Activated B cell treated with CpG ODN at 0.5 μM for 24 hours (primary cell): ENCODE measurements around the gene NUP50. TPM values are rescaled to one million over a fixed set of nuclear protein-coding genes. Genes with fewer than 3 reads are reported as not detected.

ENCODE experiments used
- ATAC-seq: fragments of 200-7000 bp; cut with Tn5 transposase; one replicate; pipeline ENCODE4 v1.10.0; 2021; ENCODE audit warnings: low read depth, mild to moderate bottlenecking, moderate library complexity
- CTCF ChIA-PET: fragments of 350-600 bp; sonication (Branson Sonifier 250); formaldehyde crosslinking; loops from one replicate; lab custom pipeline; 2021; ENCODE audit warnings: antibody characterized with exemption; lab: Charles Lee
- POLR2A ChIA-PET: fragments of 350-600 bp; sonication (Branson Sonifier 250); formaldehyde crosslinking; loops from one replicate; lab custom pipeline; 2021; ENCODE audit warnings: antibody characterized with exemption; lab: Charles Lee
- DNase-seq: peaks from one replicate; pipeline ENCODE4 v3.0.0; 2022
- H3K27ac Mint-ChIP-seq: one replicate; pipeline ENCODE4 v1.8.0; 2020; ENCODE audit warnings: mixed read lengths
- H3K27me3 Mint-ChIP-seq: one replicate; pipeline ENCODE4 v1.8.0; 2021; ENCODE audit warnings: mixed read lengths
- H3K36me3 Mint-ChIP-seq: one replicate; pipeline ENCODE4 v1.8.0; 2021; ENCODE audit warnings: low read depth, mixed read lengths
- H3K4me1 Mint-ChIP-seq: one replicate; pipeline ENCODE4 v1.8.0; 2021; ENCODE audit warnings: mixed read lengths
- H3K4me3 Mint-ChIP-seq: one replicate; pipeline ENCODE4 v1.8.0; 2020; ENCODE audit warnings: mild to moderate bottlenecking, mixed read lengths
- H3K9me3 Mint-ChIP-seq: one replicate; pipeline ENCODE4 v1.8.0; 2020; ENCODE audit warnings: mixed read lengths
- intact Hi-C: fragments of 100-400 bp; cut with micrococcal nuclease; formaldehyde crosslinking; loops from one replicate; pipeline ENCODE4 v1.15.1; 2024
- total RNA-seq: library from RNA; stranded (reverse); gene quantifications from 2 replicates; pipeline ENCODE4 v1.2.3, GENCODE V29; 2022
- TF ChIP-seq, protein P1 (sequence below): fragments of 200-600 bp; IDR thresholded peaks from one replicate; pipeline ENCODE4 v1.8.0; 2022; ENCODE audit warnings: antibody characterized with exemption, mild to moderate bottlenecking

Gene NUP50
- total RNA-seq, 1 donor from 2014 or later: 112 TPM

DNA sequence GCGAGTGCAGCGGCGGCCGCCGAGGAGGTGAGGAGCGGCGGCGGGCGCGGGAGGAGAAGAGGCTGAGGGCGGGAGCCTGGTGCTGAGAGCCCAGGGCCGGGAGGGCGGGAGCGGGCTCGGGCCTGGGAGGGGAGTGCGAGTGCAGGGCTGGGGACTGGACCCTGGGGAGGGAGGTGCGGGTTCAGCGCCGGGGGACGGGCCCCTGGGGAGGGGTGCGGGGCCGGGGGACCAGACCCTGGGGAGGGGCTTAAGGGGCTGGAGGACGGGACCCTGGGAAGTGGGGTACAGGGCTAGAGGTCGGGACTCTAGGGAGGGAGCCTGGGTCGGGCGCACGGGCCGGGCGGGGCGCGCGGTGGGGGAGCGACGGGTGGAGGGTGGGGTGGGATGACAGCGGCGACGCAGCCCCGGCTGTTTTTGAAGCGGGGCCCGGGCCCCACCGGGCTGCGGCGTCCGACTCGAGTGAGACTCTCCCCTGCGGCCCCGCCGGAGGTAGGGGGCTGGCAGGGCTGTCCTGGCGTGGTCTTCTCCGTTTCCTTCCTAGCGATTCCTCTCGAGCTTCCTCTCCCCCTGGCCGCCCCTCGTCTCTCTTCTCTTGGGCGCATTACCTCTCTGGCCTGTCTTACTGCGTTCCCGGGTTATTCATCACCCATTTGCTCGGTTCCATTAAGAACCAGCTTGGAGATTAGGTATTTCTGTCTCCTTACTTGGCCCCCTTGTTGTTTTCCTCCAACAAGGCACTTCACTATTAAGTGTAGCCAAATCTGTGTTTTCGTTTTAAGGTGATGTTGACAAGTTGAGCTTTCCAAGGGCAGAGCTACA lies 754 bp downstream of the NUP50 start:
- TF ChIP-seq, protein P1, sequence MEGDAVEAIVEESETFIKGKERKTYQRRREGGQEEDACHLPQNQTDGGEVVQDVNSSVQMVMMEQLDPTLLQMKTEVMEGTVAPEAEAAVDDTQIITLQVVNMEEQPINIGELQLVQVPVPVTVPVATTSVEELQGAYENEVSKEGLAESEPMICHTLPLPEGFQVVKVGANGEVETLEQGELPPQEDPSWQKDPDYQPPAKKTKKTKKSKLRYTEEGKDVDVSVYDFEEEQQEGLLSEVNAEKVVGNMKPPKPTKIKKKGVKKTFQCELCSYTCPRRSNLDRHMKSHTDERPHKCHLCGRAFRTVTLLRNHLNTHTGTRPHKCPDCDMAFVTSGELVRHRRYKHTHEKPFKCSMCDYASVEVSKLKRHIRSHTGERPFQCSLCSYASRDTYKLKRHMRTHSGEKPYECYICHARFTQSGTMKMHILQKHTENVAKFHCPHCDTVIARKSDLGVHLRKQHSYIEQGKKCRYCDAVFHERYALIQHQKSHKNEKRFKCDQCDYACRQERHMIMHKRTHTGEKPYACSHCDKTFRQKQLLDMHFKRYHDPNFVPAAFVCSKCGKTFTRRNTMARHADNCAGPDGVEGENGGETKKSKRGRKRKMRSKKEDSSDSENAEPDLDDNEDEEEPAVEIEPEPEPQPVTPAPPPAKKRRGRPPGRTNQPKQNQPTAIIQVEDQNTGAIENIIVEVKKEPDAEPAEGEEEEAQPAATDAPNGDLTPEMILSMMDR: no peak
- no peaks in the 10 kb centered on the region for H3K9me3 Mint-ChIP-seq
- intact Hi-C loops: loop anchor here (5.0 to 10.0 kb wide), 3 partner anchors 53 to 270 kb away; partner anchors contain the start of gene FAM118A
- DNase-seq (no peak), ATAC-seq (peak; percentile 25)
- H3K4me3 Mint-ChIP-seq: peak overlapping the region; percentile 97
- ChIA-PET CTCF (interaction anchor here (0.9 kb wide), 1 partner anchor 71 kb away, joined by 6 read pairs; no protein-coding TSS in a partner anchor), POLR2A (interaction anchor here (0.7 to 2.4 kb wide), 9 partner anchors 8 to 99 kb away, joined by 3 to 20 read pairs (median 5); no protein-coding TSS in a partner anchor)
- H3K27me3 Mint-ChIP-seq: no peaks in the 10 kb centered on the region
- peaks cover 38% of the 10 kb centered on the region for H3K4me1 Mint-ChIP-seq
- peak overlapping the region; percentile 82 for H3K27ac Mint-ChIP-seq
- H3K36me3 Mint-ChIP-seq: peaks cover 33% of the 10 kb centered on the region

DNA sequence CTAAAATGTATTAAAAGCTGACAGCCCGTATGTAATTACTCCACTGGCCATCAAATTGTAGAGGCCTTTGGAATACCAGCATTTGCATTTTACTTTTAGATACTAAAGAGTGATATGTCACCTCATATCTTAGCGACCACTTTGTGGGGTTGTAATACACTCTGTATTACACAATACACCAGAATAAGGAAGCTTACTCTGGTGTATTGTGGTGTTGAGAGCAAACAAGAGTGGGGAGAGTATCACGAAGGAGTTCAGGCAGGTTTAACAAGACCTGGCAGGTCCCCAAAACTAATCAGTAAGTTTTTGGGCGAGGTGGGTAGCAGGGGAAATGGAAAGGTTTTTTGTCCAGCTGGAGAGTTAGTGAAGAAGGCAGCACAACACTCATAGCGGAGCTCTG lies 3.2 kb downstream of the NUP50 start:
- POLR2A ChIA-PET: interaction anchor here (1.6 kb wide), 1 partner anchor 97 kb away, joined by 3 read pairs; no protein-coding TSS in a partner anchor
- Mint-ChIP-seq H3K36me3 (peaks cover 55% of the 10 kb centered on the region), H3K4me1 (peaks cover 32% of the 10 kb centered on the region), H3K9me3 (no peaks in the 10 kb centered on the region), H3K27me3 (no peaks in the 10 kb centered on the region), H3K4me3 (no peak overlapping the region), H3K27ac (no peak overlapping the region)
- DNase-seq (no peak), ATAC-seq (no peak)
- CTCF ChIA-PET: no interaction called here
- TF ChIP-seq, protein P1: no peak
- intact Hi-C loops: loop anchor here (10.0 kb wide), 1 partner anchor 268 kb away; no protein-coding TSS in a partner anchor

DNA sequence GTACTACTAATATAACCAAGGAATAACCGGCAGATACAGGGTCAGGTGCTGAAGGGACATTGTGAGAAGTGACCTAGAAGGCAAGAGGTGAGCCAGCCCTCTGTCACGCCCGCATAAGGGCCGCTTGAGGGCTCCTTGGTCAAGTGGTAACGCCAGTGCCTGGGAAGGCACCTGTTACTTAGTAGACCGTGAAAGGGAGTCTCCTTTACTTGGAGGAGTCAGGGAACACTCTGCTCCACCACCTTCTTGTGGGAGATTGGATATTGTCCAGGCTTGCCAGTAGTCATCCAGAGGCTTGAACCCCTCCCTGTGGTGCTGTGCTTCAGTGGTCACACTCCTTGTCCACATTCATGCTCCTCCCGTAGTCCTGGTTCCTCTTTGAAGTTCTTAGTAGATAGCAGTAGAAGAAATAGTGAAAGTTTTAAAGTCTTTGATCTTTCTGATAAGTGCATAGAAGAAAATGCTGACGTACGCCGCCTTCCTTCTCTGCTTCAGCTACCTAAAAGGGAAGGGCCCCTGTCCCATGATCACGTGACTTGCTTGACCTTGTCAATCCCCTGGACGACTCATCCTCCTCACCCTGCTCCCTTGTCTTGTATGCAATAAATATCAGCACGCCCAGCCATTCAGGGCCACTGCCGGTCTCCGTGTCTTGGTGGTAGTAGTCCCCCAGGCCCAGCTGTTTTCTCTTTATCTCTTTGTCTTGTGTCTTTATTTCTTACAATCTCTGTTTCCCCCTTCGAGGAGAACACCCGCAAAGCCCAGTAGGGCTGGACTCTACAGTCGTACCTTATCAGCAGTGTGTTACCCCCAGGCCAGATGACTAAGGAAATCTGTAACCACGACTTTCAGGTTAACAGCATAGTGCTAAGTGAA lies 6.1 kb downstream of the NUP50 start:
- ChIA-PET CTCF (no interaction called here), POLR2A (no interaction called here)
- Mint-ChIP-seq H3K4me1 (peaks cover 21% of the 10 kb centered on the region), H3K27me3 (no peaks in the 10 kb centered on the region), H3K9me3 (no peaks in the 10 kb centered on the region), H3K4me3 (no peak overlapping the region), H3K36me3 (peaks cover 73% of the 10 kb centered on the region), H3K27ac (no peak overlapping the region)
- no peak for DNase-seq
- ATAC-seq: no peak
- TF ChIP-seq, protein P1: no peak
- intact Hi-C loops: loop anchor here (10.0 kb wide), 1 partner anchor 265 kb away; no protein-coding TSS in a partner anchor

DNA sequence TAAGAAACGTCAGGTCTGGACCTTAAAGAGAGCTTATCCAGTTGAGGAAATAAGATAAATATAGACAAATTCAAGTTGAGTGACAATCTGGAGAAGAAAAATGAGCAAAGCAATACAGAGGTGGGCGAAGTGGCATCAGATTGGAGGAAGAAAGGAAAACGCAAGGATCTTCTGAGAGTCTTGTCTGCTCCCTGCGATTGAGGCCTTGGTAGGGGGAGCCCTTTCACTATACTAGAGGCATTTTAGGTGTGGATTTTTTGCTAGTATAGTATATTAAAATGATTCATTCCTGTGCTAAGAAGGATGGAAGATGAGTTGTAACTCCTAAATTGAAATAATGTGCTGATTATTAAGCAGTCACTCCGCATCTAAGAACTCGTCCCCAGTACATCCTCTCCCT lies 8.1 kb downstream of the NUP50 start:
- TF ChIP-seq, protein P1: no peak
- DNase-seq (no peak), ATAC-seq (no peak)
- H3K9me3 Mint-ChIP-seq: no peaks in the 10 kb centered on the region
- no peaks in the 10 kb centered on the region for H3K27me3 Mint-ChIP-seq
- H3K4me1 Mint-ChIP-seq: peaks cover 9% of the 10 kb centered on the region
- no peak overlapping the region for H3K27ac Mint-ChIP-seq
- H3K4me3 Mint-ChIP-seq: no peak overlapping the region
- H3K36me3 Mint-ChIP-seq: peaks cover 87% of the 10 kb centered on the region
- ChIA-PET POLR2A (no interaction called here), CTCF (no interaction called here)
- intact Hi-C loops: no loop called here
